HTERT RPE-1 (cell line): ENCODE measurements around the gene GPC4.

Experiments
- in situ Hi-C: fragments of 300-500 bp; cut with MboI; formaldehyde crosslinking; loops from 4 replicates; pipeline ENCODE4 v1.14.3; 2020; ENCODE audit warnings: low sequenced_read_pairs

GPC4 gene

DNA sequence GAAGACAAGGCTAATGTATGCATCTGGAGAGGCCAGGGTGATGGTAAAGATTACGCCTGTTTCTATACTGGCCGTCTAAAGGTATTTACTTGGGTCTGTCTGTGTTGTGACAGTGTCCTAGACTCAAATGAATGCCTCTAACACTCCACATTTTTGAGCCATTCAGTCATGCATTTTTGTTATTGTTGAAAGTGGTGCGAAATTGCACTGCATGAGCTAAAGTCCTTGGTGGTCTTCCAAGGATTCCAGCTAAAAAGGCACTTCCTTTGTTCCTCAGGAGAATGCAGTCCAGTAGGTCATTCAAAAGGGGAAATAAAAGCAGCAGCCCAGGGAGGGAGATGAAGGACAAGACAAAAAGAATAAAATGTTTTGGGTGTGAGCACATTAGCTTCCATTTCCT is 3.0 kb downstream of the GPC4 start:
- in situ Hi-C loops: no loop called here

DNA sequence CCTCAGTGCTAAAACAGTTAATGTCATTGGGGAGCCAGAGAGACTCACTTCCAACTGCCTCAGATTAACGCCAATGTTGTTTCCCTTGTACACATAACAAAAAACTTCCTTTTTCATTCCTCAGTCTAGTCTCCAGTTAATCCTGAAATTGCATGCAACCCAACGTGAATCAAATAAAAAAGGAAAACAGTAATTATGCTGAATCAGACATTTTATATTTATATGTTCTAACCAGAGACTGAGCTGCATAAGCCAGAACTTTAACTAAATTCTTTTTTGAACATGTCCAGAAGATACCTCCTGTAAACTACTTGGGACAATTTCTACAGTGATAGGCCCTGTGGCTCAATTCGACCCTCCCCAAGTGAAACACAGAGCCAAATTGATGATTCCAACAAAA is 4.7 kb downstream of the GPC4 start:
- in situ Hi-C loops: no loop called here

DNA sequence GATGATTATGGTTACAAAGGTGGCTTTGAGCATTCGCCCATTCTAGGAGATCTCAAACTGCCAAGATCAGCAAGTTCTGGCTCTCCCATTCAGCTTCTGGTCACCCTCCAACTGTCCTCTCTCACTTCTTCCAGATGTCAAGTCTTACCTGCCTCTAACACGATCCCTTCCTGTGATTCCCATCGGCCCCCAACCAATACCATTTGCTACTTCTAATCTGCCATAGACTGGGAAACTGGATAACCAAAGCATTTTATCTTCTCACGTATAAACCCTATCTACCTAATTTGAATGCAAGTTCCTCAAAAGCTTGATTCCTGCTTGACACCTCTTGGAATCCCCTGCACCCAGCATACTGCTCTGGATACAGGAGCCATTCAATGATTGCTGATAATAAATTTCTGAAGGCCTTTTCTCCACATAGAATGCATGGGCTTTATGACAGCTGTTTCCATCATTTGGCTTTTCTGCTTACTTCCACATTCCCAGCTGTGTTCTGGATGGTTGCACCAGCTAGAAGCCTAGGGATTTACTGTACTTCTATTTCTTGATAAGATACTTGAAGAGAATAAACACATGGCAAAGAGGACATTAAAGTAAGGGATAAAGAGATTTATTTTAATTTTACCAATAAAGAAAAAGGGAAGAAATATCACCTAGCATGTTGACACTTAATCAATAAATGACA is 9.6 kb downstream of the GPC4 start:
- in situ Hi-C loops: no loop called here

DNA sequence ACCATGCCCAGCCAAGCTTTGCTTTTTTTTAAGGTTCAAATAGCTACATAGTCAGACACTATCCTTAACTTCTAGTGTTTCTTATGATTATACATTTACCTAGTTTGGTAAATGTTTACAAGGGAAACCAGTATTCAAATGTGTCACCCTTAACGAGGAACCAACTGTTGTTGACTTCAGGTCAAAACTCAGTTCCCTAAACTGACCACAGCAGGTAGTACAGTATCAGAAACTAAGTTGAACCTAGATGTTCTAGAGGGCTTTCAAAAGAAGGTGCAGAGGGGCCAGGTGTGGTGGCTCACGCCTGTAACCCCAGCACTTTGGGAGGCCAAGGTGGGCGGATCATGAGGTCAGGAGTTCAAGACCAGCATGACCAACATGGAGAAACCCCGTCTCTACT is 11.3 kb downstream of the GPC4 start:
- in situ Hi-C loops: no loop called here

DNA sequence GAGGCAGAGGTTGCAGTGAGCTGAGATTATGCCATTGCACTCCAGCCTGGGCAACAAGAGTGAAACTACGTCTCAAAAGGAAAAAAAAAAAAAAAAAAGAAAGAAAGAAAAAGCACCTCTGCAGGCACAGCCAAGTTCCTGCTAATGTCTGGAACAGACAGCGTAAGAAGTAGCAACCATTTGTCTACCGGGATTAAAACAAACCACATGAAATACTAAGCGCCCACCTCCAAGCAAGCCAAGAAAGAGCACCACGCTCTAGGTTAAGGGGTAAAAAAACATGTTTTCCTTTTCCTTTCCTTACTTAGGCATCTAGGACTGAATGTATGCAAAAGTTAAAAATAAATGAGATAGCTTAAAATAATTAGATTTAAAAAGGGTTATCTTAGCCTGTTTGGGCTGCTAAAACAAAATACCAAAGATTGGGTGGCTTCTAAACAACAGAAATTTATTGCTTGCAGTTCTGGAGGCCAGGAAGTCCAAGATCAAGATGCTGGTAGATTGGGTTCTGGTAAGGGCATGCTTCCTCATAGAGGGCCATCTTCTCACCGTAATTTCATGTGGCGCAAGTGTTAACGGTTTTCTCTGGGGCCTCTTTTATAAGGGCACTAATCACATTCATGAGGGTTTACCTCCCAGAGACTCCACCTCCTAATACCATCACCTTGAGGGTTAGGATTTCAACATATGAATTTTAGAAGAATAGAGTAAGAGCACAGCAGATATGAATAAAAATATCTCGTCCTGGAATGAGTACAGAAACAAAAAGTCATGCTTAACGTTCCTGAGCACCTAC is 12.3 kb downstream of the GPC4 start:
- in situ Hi-C loops: no loop called here

DNA sequence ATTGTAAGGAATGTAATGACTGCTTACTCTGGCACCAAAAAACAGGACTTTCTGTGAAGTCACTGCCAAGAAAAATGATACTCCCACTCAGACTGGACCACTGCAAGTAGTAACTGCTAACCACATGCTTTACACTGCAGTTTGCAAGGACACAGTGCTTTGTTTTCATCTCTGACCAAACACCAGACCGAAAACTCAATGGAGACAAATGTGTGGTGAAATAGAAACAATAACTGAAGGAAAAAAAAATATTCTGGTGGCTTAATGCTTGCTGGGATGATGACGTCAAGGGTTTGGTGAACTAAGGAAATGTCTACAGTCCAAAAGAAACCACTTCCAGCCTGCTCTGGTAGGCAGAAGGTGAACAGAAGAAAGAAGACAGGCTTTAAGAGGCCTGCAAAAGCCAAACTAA is 13.2 kb downstream of the GPC4 start:
- in situ Hi-C loops: no loop called here

DNA sequence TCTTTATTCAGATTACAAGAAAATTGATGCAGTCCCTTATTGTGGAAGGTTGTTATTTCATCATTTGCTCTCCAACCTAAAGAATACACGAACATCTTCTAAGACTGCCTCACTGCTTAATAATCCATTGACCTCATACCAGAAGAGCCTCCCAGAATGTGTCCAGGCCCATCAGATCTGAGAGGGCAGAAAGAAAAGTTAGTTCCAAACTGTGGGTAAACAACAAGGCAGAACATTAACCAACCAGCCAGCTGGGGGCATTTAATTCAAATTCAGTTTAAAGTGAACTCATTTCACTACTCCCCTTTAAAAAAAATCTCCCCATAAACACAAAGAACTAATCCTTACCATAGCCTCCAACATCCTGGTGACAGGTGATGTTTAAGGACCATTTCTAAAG is 13.8 kb downstream of the GPC4 start:
- in situ Hi-C loops: no loop called here

DNA sequence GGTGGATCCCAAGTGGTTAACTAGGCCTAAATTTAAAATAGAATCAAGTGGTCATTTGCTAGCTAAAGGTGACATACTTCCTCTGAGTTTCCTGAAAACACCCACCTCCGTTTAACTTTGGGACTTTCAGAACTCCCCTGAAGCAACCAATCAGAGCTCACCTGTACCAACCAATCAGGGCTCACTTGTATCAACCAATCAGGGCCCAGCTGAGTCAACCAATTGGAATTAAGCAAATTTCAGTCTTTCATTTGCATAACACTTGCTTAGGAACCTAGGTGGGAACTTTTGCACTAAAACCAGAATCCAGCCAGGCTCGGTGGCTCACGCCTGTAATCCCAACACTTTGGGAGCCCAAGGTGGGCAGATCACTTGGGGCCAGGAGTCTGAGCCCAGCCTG is 15.9 kb downstream of the GPC4 start:
- in situ Hi-C loops: no loop called here

DNA sequence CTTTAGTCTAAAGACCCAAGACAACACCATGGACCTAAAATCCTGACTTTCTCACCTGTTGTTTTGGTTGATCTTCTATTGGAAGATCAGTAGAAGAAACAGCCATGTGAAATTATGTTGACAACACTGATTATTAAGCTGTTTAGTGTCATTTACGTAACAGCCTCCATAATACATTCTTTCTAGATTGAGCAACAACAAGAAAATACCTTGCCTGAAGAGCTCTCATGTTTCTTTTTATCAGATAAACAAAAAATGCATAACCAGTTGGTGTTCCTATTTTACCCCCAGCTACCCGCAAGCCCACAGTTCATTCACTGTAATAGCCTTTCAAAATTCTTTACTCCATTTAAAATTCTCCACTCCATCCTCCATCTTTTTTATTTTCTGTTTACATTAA is 20.5 kb downstream of the GPC4 start:
- in situ Hi-C loops: no loop called here

DNA sequence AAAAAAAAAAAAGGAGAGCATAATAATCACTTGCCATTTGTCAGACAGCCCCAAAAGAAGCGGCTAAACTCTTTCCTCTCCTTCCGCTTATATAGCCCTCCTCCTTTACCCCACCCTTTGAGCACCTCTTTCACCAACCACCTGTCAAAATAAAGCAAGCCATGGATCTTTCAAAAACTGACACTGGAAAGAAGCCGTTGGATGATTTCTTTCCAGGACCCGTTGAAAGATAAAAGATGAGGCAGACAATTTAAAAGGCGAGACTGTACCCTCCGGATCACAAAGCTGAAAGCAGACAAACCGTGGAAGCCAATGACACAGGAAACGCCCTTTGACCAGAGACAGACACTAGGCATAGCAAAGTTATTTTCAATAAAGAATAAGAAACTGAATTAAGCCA is 22.6 kb downstream of the GPC4 start:
- in situ Hi-C loops: no loop called here

DNA sequence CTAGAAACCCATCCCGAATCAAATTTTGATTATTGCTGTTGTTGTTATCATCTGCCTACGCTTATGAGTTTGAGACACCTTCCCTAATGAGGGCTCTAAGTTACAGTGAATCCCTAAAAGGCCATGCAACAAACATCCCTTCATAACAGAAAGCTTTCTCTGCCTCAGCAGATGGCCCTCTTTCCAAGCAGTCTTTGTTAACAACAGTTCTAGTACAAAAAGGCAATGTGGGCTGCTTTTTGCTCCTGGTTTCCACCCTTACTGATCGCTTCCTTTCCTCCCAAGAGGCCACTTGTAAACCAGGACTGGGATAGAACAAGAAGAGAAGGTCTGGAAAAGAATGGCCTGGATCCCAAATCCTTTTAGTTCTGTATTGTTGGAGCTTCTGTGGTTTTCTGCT is 24.2 kb downstream of the GPC4 start:
- in situ Hi-C loops: no loop called here

DNA sequence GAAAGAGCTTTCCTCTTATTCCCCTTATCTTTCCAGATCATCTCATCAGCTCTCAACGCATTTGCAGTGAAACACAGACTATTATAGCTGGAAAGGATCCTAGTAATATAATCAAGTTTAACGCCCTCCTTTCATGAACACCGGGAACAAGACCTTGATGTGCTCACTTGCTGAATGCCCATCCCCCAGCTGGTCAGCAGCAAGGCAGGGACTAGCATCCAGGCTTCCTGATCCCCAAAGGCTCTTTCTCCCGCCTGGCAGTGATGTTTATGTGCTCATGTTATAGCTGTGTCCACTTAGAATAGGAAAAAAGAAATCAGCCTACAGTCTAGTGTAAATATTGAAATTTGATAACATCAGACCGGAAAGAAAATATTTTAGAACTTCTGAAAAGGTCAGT is 24.6 kb downstream of the GPC4 start:
- in situ Hi-C loops: no loop called here

DNA sequence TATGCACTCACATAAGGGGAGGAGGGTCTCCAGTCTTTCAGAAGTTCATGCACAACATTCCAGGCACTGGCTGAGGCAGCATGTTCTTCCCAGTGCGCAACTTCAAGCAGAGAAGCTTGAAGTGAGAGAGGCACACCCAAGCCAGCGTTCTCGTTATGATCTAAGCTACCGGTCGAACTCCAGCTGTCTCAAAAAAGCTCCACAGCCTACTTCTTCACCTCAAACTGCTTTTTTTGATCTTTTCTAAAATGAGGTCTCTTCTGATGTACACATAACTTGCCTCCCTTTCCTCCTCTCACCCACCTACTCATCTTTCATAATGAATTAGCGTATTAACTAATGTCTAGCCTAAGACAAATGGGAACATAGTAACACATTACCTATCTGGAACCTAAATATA is 25.3 kb downstream of the GPC4 start:
- in situ Hi-C loops: no loop called here

DNA sequence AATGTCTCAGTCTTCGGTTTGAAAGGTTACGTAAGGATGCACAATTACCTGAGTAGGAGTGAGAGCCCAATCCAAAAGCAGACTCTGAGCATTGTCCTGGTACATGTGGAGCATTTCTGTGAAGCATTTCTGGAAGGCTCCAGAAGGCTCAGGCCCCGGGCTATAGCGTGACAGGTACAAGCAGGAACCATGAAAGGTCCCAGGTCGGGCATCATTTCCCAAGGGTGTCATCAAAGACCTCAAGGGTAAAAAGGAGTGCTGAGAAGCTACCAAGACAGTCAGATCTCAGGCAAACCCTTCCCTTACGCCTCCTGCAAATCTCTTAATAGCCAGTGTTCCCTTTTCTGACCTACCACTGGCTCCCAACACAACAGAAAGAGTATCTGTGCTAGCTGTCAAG is 30.8 kb downstream of the GPC4 start:
- in situ Hi-C loops: no loop called here

DNA sequence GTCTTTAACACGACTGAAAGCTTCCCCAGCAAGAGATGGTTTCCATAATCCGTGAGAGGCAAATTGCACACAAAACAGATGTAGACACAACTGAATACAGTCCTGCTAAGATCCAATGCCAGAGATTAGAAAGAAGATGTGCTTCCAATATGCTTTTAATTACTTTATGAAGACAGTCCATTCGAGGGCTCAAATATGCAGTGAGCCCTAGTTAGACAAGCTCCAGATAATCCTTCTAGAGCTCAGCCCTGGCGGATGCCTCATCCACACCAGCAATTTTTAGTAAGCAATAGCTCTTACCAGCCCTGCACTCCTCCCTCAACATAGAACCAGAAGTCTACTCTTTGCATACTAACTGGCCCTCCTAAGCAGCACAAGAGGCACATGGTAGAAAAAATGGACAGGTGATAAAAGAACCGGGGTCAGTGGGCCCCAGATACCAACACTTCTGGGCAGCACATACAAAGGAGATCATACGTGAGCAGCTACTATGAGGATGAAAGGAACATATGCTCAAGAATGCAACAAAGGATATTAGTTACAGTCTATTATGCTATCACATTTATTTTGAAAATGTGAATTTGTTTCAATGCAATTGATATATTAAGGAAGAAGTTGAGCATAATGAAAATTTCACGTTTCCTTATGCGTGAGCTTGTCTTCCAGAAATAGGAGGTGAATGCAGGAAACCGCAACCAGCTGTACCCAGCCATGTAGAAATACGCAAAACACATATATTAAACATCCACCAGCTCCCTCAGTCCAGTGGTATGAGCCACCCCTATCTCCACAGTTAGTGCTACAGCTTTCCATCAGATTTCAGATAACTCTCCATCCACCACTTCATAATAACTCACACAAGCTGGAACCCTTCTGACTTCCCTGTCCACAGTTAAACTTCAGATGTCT is 34.3 kb downstream of the GPC4 start:
- in situ Hi-C loops: no loop called here

DNA sequence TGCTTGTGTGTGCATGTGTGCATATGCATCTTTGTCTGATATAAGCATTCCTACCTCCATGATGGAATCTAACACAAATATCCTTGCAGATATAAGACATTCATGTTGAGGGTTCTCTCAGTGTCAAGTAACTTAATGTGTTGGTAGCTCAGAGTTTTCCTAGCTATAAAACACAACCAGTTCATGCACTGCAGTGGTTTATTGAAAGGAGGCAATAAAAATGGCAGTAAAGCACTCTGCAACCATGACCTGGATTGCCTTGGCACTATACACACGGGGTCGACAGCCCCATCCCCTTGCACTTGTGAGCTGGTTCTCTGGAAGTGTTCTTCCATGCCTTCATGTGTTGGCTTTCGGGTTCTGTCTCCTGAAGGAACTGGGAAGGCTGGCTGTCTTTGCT is 38.9 kb downstream of the GPC4 start:
- in situ Hi-C loops: no loop called here

DNA sequence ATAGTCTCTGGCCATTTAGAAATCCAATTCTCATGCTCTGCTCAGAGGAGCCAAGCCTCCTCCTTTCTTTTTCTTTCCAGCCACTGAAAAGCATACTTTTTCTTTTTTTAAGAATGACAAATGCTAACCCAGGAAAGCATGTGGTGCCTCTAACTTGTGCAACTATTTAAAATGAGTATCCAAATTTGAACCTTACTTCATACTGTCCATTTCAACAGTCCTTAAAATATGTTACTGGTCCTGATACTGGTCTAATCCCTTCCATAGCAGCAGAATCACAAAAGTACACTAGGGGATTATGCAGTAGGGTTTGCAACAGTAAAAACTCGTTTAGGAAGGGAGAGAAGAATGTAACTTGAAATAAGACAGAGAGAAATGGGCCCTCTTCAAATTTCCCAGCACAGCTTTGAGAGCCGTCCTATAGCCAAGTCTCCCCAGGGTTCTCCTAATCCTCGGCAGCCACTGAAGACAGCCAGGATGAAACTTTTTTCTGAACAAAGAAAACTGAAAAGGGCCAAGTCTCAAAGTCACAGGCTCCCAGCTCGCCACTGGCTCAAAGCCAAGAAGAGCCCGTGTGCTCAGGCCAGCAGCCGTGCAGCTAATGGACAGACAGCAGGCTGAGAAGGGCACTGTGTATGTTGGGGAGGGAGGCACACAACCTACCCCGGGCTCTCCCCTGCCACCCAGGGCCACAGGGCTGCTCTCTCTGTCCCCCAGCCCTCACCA is 39.5 kb downstream of the GPC4 start:
- in situ Hi-C loops: no loop called here

DNA sequence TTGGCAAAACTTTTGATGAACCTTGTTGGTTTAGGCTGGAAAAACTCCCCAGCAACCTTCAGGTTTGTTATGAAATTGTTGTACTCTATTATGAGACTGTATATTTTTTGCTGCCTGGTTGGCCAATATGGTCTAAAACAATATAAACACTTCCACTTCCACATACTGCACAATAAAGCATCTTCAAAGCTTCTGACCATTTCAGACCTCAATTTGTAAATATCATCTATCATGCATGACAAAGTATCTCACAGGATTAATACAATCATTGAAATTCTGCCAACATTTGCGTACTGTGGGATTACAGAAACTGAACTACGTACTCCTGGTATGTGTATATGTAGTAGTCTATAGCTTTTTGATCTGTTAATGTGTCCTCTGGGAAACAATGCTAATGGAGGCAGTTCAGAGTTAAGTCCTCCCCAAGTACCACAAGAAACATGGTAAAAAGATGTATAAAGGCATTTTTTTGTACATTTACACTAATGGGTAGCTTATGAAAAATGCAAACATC is 40.4 kb downstream of the GPC4 start:
- in situ Hi-C loops: no loop called here

DNA sequence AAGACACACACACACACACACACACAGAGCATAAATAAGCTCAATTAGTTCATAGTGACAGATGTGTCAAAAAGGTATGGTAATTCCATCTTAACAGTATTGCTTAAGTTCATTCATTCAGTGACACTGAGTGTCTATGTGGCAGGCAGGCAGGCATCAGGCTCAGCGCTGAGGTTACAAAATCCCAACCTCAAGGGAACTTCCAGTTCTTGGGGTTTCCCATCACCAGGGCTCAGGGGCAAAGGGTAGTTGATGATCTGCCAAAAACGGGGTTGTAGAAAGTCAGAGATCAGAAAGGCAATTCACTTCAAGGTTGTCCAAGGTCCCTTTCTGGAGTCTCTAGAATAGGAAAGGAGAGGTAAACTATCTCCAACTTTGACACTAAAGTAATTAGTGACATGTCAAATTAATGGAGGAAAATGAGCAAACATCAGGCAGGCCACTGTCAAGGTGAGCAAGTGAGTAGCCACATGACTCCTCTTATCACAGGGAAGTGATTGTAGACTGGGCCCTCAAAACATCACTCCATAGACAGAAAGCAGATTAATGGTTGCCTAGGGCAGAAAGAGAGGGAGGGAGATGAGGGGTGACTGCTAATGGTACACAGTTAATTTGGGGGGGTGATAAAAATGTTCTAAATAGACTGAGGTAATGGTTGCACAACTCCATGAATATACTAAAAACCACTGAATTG is 41.8 kb downstream of the GPC4 start:
- in situ Hi-C loops: no loop called here

DNA sequence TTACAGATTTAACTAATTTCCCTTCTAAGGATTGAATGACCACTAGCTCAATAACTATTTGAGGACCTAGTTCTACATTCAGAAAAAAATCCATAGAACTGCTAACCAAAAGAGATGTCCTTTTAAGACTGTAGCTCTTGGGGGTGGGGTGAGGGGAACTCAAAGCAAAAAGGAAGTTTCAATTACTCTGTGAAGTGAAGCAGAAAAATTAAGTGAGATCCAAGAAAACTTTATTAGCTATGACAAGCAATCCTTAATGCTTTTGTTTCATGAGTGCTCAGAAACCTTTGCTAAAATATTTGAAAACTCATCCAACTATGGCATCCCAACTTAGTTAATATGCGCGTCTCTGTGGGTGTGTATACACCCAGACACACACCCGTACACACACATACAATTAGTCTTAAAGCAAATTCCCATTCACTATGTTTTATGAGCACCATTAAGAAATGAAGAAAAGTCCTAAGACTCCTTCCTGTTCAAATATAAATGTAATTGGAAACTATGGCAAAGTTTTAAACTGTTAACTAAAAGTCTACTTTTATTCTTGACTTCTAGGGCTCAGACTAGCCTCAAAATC is 44.5 kb downstream of the GPC4 start:
- in situ Hi-C loops: no loop called here
